Stimulated activated CD8-positive, alpha-beta memory T cell treated with anti-CD3 and anti-CD28 coated beads, Interleukin-15, amount 100 ng/mL, for 4 hours (primary cell): ENCODE data around the gene DNAJB6.

Experiments used
- DNase-seq, 2 donors: peaks; one replicate each; pipeline ENCODE4 v3.0.0-alpha.2; 2020; ENCODE audit warnings: low read depth in 2 of 2

The DNAJB6 gene

GRCh38 chr7:157368955-157369354 lies 32.2 kb downstream of the DNAJB6 start:
- DNase-seq, result no peak

- DNase-seq, result no peak
Measured at GRCh38 chr7:157370742-157371141, 33.9 kb downstream of the DNAJB6 start.

- no peak for DNase-seq
Measured at GRCh38 chr7:157371296-157371695, 34.5 kb downstream of the DNAJB6 start.

- DNase-seq, result no peak
Measured at GRCh38 chr7:157372300-157373232, 35.8 kb downstream of the DNAJB6 start.

GRCh38 chr7:157373493-157373892 lies 36.7 kb downstream of the DNAJB6 start:
- no peak for DNase-seq

GRCh38 chr7:157375410-157375809 lies 38.6 kb downstream of the DNAJB6 start:
- DNase-seq, result no peak

- DNase-seq, result no peak
Measured at GRCh38 chr7:157377436-157378124, 40.8 kb downstream of the DNAJB6 start.

- DNase-seq, result no peak
Measured at GRCh38 chr7:157378390-157378789, 41.6 kb downstream of the DNAJB6 start.

- DNase-seq, result no peak
Measured at GRCh38 chr7:157379493-157379892, 42.7 kb downstream of the DNAJB6 start.

- no peak for DNase-seq
Measured at GRCh38 chr7:157380416-157380815, 43.6 kb downstream of the DNAJB6 start.

GRCh38 chr7:157383868-157384267 lies 47.1 kb downstream of the DNAJB6 start:
- DNase-seq, result no peak

GRCh38 chr7:157384301-157384700 lies 47.5 kb downstream of the DNAJB6 start:
- no peak for DNase-seq

GRCh38 chr7:157386979-157387800 lies 50.4 kb downstream of the DNAJB6 start:
- DNase-seq, result peak; percentile 54 to 73

GRCh38 chr7:157388301-157388700 lies 51.5 kb downstream of the DNAJB6 start:
- DNase-seq, result no peak

GRCh38 chr7:157389951-157390730 lies 53.3 kb downstream of the DNAJB6 start:
- no peak for DNase-seq

GRCh38 chr7:157391036-157391710 lies 54.4 kb downstream of the DNAJB6 start:
- DNase-seq, result no peak

GRCh38 chr7:157392256-157393037 lies 55.6 kb downstream of the DNAJB6 start:
- no peak for DNase-seq

GRCh38 chr7:157394246-157395191 lies 57.7 kb downstream of the DNAJB6 start:
- no peak for DNase-seq

- no peak for DNase-seq
Measured at GRCh38 chr7:157395206-157395605, 58.4 kb downstream of the DNAJB6 start.
